HCT116 (cell line): ENCODE measurements around the gene LOXL1. TPM values are rescaled to one million over a fixed set of nuclear protein-coding genes. Genes with fewer than 3 reads are reported as not detected.

Experiments used
- ATAC-seq: fragments of 200-7000 bp; cut with Tn5 transposase; 2 replicates; pipeline ENCODE4 v1.9.1; 2020; ENCODE audit warnings: mild to moderate bottlenecking, moderate library complexity
- BruUV-seq: library from RNA; stranded (reverse); fragments of 400-500 nt; replicated peaks from 2 replicates; lab custom pipeline; 2021; lab: Mats Ljungman, UMichigan
- CTCF ChIA-PET: fragments of 300-600 bp; sonication (Branson Sonifier 250); formaldehyde crosslinking; loops from one replicate; lab custom pipeline; 2021; ENCODE audit warnings: antibody characterized with exemption; lab: Charles Lee
- POLR2A ChIA-PET: fragments of 300-600, 350-600 bp; sonication (Branson Sonifier 250); formaldehyde crosslinking; loops from one replicate; lab custom pipeline; 2021; ENCODE audit warnings: antibody characterized with exemption; lab: Charles Lee
- RAD21 ChIA-PET, 2 experiments: fragments of 300-600 bp; sonication (Branson Sonifier 250); formaldehyde crosslinking; loops; one replicate each; lab custom pipeline; 2023; ENCODE audit warnings: low total read pairs in 2 of 2; ENCODE audit not compliant: uncharacterized antibody in 2 of 2, unreplicated experiment in 2 of 2, low non-redundant PET in 1 of 2; lab: Charles Lee
- DNase-seq: peaks from one replicate; pipeline ENCODE4 v3.0.0-alpha.2; 2010; ENCODE audit warnings: low read depth, low spot score
- H2AFZ ChIP-seq: fragments of 200-600 bp; shearing (Covaris generic), sonication (generic); 2 replicates; pipeline ENCODE4 v1.6.1; 2017; ENCODE audit warnings: low read depth, mixed run types, mixed read lengths, antibody characterized with exemption, low read length; ENCODE audit not compliant: poor library complexity, severe bottlenecking
- H3K27ac ChIP-seq: 2 replicates; pipeline ENCODE4 v1.5.1; 2012; ENCODE audit warnings: low read depth, low read length
- H3K27me3 ChIP-seq: fragments of 200-600 bp; sonication (generic); 2 replicates; pipeline ENCODE4 v1.6.1; 2016; ENCODE audit warnings: mixed run types, low read length, mixed read lengths; ENCODE audit not compliant: insufficient read depth
- H3K36me3 ChIP-seq, 2 experiments: fragments of 200-500 bp in 1 of 2; fragments of 200-600 bp in 1 of 2; sonication (Bioruptor generic) in 1 of 2; sonication (generic) in 1 of 2; 2 replicates each; pipeline versions ENCODE4 v1.5.1 to v1.6.1; 2014 to 2016; ENCODE audit warnings: low read length in 2 of 2, inconsistent platforms in 1 of 2, mixed read lengths in 1 of 2, mixed run types in 1 of 2; ENCODE audit not compliant: insufficient read depth in 2 of 2, control insufficient read depth in 1 of 2
- H3K4me1 ChIP-seq, 2 experiments: fragments of 200-600 bp in 1 of 2; sonication (generic) in 1 of 2; 2 replicates each; pipeline versions ENCODE4 v1.5.1 to v1.6.1; 2012 to 2017; ENCODE audit warnings: low read length in 2 of 2, inconsistent platforms in 1 of 2, mild to moderate bottlenecking in 1 of 2, mixed read lengths in 1 of 2, mixed run types in 1 of 2, moderate library complexity in 1 of 2; ENCODE audit not compliant: insufficient read depth in 2 of 2, control insufficient read depth in 1 of 2
- H3K4me2 ChIP-seq: fragments of 200-600 bp; sonication (generic); 2 replicates; pipeline ENCODE4 v1.6.1; 2017; ENCODE audit warnings: mixed run types, low read length, mixed read lengths
- H3K4me3 ChIP-seq, 2 experiments: fragments of 200-600 bp in 1 of 2; sonication (generic) in 1 of 2; replicated peaks in 1 of 2; 2 replicates each; pipeline ENCODE4 v1.5.1; 2011 to 2016; ENCODE audit warnings: low read length in 2 of 2, control low read depth in 1 of 2, low read depth in 1 of 2, mild to moderate bottlenecking in 1 of 2, mixed read lengths in 1 of 2, mixed run types in 1 of 2
- H3K79me2 ChIP-seq: fragments of 200-600 bp; sonication (generic); 2 replicates; pipeline ENCODE4 v1.6.1; 2017; ENCODE audit warnings: mild to moderate bottlenecking, mixed run types, low read length, moderate library complexity, mixed read lengths; ENCODE audit not compliant: insufficient read depth
- H3K9ac ChIP-seq: fragments of 200-600 bp; sonication (generic); 2 replicates; pipeline ENCODE4 v1.6.1; 2016; ENCODE audit warnings: low read length, mixed read lengths
- H3K9me2 ChIP-seq: fragments of 200-600 bp; sonication (generic), shearing (Covaris generic); 2 replicates; pipeline ENCODE4 v1.6.1; 2017; ENCODE audit warnings: mixed run types, mild to moderate bottlenecking, moderate library complexity; ENCODE audit not compliant: insufficient read depth
- H3K9me3 ChIP-seq, 2 experiments: fragments of 200-500 bp in 1 of 2; fragments of 200-600 bp in 1 of 2; sonication (Bioruptor generic) in 1 of 2; sonication (generic) in 1 of 2; 2 replicates each; pipeline ENCODE4 v1.6.1; 2014 to 2017; ENCODE audit warnings: low read length in 2 of 2, mixed read lengths in 2 of 2, inconsistent platforms in 1 of 2, low read depth in 1 of 2, mild to moderate bottlenecking in 1 of 2, mixed run types in 1 of 2, moderate library complexity in 1 of 2; ENCODE audit not compliant: control insufficient read depth in 1 of 2, insufficient read depth in 1 of 2
- H4K20me1 ChIP-seq: fragments of 200-600 bp; sonication (generic), shearing (Covaris generic); 2 replicates; pipeline ENCODE4 v1.6.1; 2017; ENCODE audit warnings: mixed run types, mild to moderate bottlenecking, moderate library complexity; ENCODE audit not compliant: insufficient read depth
- CEBPB ChIP-seq: IDR thresholded peaks from 2 replicates; pipeline ENCODE4 v1.6.1; 2012; ENCODE audit warnings: low read depth
- EGR1 ChIP-seq: IDR thresholded peaks from 2 replicates; pipeline ENCODE4 v1.6.1; 2012; ENCODE audit warnings: low read depth
- EZH2 ChIP-seq: fragments of 200-600 bp; sonication (generic); IDR thresholded peaks from 2 replicates; pipeline ENCODE4 v1.6.1; 2017; ENCODE audit warnings: antibody characterized with exemption, mixed run types
- JUND ChIP-seq: IDR thresholded peaks from 2 replicates; pipeline ENCODE4 v1.6.1; 2012
- MAX ChIP-seq: IDR thresholded peaks from 2 replicates; pipeline ENCODE4 v1.6.1; 2012
- POLR2A ChIP-seq: IDR thresholded peaks from 2 replicates; pipeline ENCODE4 v1.7.0; 2011; ENCODE audit warnings: borderline replicate concordance; ENCODE audit not compliant: insufficient read depth, insufficient read length; ENCODE audit errors: extremely low read depth
- RAD21 ChIP-seq: IDR thresholded peaks from 2 replicates; pipeline ENCODE4 v1.6.1; 2012; ENCODE audit warnings: low read depth, mild to moderate bottlenecking
- REST ChIP-seq: IDR thresholded peaks from 2 replicates; pipeline ENCODE4 v1.6.1; 2012; ENCODE audit warnings: low read depth
- SRF ChIP-seq: IDR thresholded peaks from 2 replicates; pipeline ENCODE4 v1.6.1; 2012; ENCODE audit warnings: low read depth
- TCF7L2 ChIP-seq: IDR thresholded peaks from 2 replicates; pipeline ENCODE4 v1.7.0; 2011; ENCODE audit warnings: borderline replicate concordance, inconsistent platforms; ENCODE audit not compliant: insufficient read depth, insufficient read length; ENCODE audit errors: extremely low read depth
- YY1 ChIP-seq: IDR thresholded peaks from 2 replicates; pipeline ENCODE4 v1.6.1; 2011; ENCODE audit warnings: low read length, low read depth, moderate library complexity, mild to moderate bottlenecking; ENCODE audit not compliant: insufficient replicate concordance; ENCODE audit errors: extremely low read depth
- ZFX ChIP-seq: fragments of 450-650 bp; IDR thresholded peaks from 2 replicates; pipeline ENCODE4 v1.6.1; 2017
- ZNF274 ChIP-seq: fragments of 200-500 bp; sonication (Bioruptor generic); IDR thresholded peaks from 2 replicates; pipeline ENCODE4 v1.6.1; 2014; ENCODE audit warnings: mild to moderate bottlenecking, low read depth, low read length, inconsistent platforms
- intact Hi-C: fragments of 100-400 bp; cut with micrococcal nuclease; formaldehyde crosslinking; loops from 2 replicates; pipeline ENCODE4 v1.10.0; 2022
- total RNA-seq: library from RNA; stranded (reverse); gene quantifications from one replicate; pipeline ENCODE4 v1.2.1, GENCODE V29; 2021; ENCODE audit not compliant: unreplicated experiment

The LOXL1 gene
- total RNA-seq, 1 experiment from 2014 or later = 14.9 TPM

DNA sequence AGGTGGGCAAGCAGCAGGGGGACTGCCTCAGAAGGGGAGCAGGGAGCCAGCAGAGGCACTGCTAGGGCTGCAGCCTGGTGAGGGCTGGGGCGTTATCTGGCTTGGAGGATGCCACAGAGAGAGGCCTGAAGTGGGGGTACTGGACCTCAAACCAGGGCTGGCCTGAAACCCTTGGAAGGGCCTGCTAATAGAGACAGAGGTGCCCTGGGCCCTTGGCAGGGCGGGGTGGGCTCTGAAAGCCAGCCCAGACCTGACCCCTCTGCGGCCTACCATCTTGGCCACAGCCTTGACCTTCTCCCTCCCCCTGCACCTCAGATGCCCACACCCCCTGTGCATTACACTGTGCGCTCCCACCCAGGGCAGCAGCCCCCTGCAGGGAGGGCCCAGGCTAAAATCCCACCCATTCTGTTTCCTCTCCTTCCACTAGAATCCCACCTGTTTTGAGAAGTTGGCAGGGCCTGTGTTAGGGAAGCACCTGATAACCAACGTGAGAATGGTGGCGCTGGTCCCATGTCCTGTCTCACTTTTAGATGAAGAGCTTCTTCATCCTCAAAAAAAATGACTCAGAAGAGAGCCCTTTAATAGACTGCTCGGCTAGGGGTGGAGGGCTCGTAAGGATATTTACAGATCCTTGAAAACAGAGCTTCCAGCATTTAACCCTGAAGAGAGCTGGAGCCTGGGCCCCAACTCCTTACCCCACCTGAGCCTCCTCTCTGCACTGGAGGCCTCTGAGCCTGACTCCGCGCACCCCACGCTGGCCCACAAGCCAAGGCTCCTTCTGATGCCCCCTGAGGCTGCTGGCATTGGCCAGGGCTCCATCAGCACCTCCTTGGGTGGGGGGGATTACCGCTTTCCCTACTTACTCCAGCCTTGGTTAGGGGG lies 29.8 kb downstream of the LOXL1 start:
- H2AFZ ChIP-seq = peak overlapping the region; percentile 84
- peaks cover 16 to 35% of the 10 kb centered on the region in 2 experiments for H3K4me1 ChIP-seq
- TSS peak; percentile 95 for BruUV-seq
- H3K4me2 ChIP-seq = peak overlapping the region; percentile 82
- no peaks in the 10 kb centered on the region for H3K36me3 ChIP-seq
- 0 out of 2 replicates have a peak overlapping the region, but pooled peaks have one; percentile 26 for H3K9ac ChIP-seq
- ChIA-PET POLR2A (interaction anchor here (1.0 kb wide), 1 partner anchor 27 kb away, joined by 5 read pairs; no protein-coding TSS in a partner anchor), CTCF (interaction anchor here (0.8 to 2.2 kb wide), 5 partner anchors 9 to 38 kb away, joined by 3 to 13 read pairs (median 4); partner anchors contain the start of gene PML), RAD21 (no interaction called here)
- H3K27me3 ChIP-seq = no peaks in the 10 kb centered on the region
- DNase-seq = no peak
- no peaks in the 10 kb centered on the region for H3K79me2 ChIP-seq
- no peaks in the 10 kb centered on the region for H4K20me1 ChIP-seq
- no peaks in the 10 kb centered on the region for H3K9me2 ChIP-seq
- peak; percentile 33 for ATAC-seq
- H3K27ac ChIP-seq = peak overlapping the region; percentile 2; the same call in 1 of the 2 replicates
- H3K4me3 ChIP-seq = peak overlapping the region; percentile 31 to 47
- TF ChIP-seq POLR2A (no peak), CEBPB (no peak), JUND (no peak), RAD21 (no peak), SRF (no peak), MAX (no peak), ZFX (no peak), EZH2 (no peak), YY1 (no peak), ZNF274 (no peak), EGR1 (no peak), REST (no peak), TCF7L2 (no peak)
- intact Hi-C loops = no loop called here
- H3K9me3 ChIP-seq = no peaks in the 10 kb centered on the region
